IMR-90 (cell line): Measurements from ENCODE around the gene UEVLD. TPM values are rescaled to one million over a fixed set of nuclear protein-coding genes. Genes with fewer than 3 reads are reported as not detected.

Experiments
- ATAC-seq: fragments of 200-7000 bp; cut with Tn5 transposase; 2 replicates; pipeline ENCODE4 v1.9.1; 2020; ENCODE audit warnings: low read depth, mild to moderate bottlenecking, moderate library complexity
- BruUV-seq: library from RNA; stranded (reverse); fragments of 400-500 nt; replicated peaks from 2 replicates; lab custom pipeline; 2021; lab: Mats Ljungman, UMichigan
- CTCF ChIA-PET: fragments of 300-600 bp; formaldehyde crosslinking; extraction: SDS; loops from one replicate; lab custom pipeline; 2021; ENCODE audit warnings: antibody characterized with exemption; lab: Yijun Ruan, JAX
- POLR2A ChIA-PET: fragments of 300-600 bp; sonication (Branson Sonifier 250); formaldehyde crosslinking; loops from one replicate; lab custom pipeline; 2022; ENCODE audit warnings: antibody characterized with exemption; ENCODE audit not compliant: unreplicated experiment; lab: Charles Lee
- DNase-seq: peaks from one replicate; pipeline ENCODE4 v3.0.0; 2013
- H2AFZ ChIP-seq: replicated peaks from 2 replicates; pipeline ENCODE3; 2013; ENCODE audit warnings: low read length, mild to moderate bottlenecking; ENCODE audit not compliant: poor library complexity
- H2AK5ac ChIP-seq: 2 replicates; pipeline ENCODE4 v1.6.1; 2013; ENCODE audit warnings: low read depth, low read length, inconsistent platforms
- H2AK9ac ChIP-seq: replicated peaks from 2 replicates; pipeline ENCODE3; 2013; ENCODE audit warnings: mild to moderate bottlenecking, low read depth, low read length, moderate library complexity; ENCODE audit not compliant: poor library complexity
- H2BK120ac ChIP-seq: 2 replicates; pipeline ENCODE4 v1.6.1; 2013; ENCODE audit warnings: low read depth, low read length, inconsistent platforms
- H2BK15ac ChIP-seq: 3 replicates; pipeline ENCODE4 v1.6.1; 2013; ENCODE audit warnings: low read depth, low read length, inconsistent platforms
- H2BK20ac ChIP-seq: 2 replicates; pipeline ENCODE4 v1.6.1; 2013; ENCODE audit warnings: low read depth, mild to moderate bottlenecking, inconsistent platforms, low read length, moderate library complexity
- H2BK5ac ChIP-seq: 2 replicates; pipeline ENCODE4 v1.6.1; 2013; ENCODE audit warnings: mild to moderate bottlenecking, low read depth, low read length, inconsistent platforms; ENCODE audit not compliant: poor library complexity, severe bottlenecking
- H3K14ac ChIP-seq: replicated peaks from 2 replicates; pipeline ENCODE4 v1.6.1; 2013; ENCODE audit warnings: low read depth, low read length, inconsistent platforms
- H3K18ac ChIP-seq: 2 replicates; pipeline ENCODE4 v1.6.1; 2013; ENCODE audit warnings: low read depth, low read length, control low read depth
- H3K23ac ChIP-seq: 2 replicates; pipeline ENCODE4 v1.6.1; 2013; ENCODE audit warnings: low read depth, low read length, inconsistent platforms
- H3K27ac ChIP-seq: 2 replicates; pipeline ENCODE4 v1.5.1; 2013; ENCODE audit warnings: mild to moderate bottlenecking, control low read depth, low read length; ENCODE audit not compliant: insufficient read depth
- H3K27me3 ChIP-seq: 2 replicates; pipeline ENCODE4 v1.6.1; 2013; ENCODE audit warnings: low read length; ENCODE audit not compliant: control insufficient read depth, insufficient read depth
- H3K36me3 ChIP-seq: 2 replicates; pipeline ENCODE4 v1.6.1; 2013; ENCODE audit warnings: low read length, mixed read lengths; ENCODE audit not compliant: control insufficient read depth, insufficient read depth
- H3K4ac ChIP-seq: 2 replicates; pipeline ENCODE4 v1.6.1; 2013; ENCODE audit warnings: low read depth, low read length, inconsistent platforms
- H3K4me1 ChIP-seq: 2 replicates; pipeline ENCODE4 v1.6.1; 2013; ENCODE audit warnings: low read length, mixed read lengths; ENCODE audit not compliant: control insufficient read depth, insufficient read depth
- H3K4me2 ChIP-seq: 2 replicates; pipeline ENCODE4 v1.6.1; 2013; ENCODE audit warnings: low read depth, mild to moderate bottlenecking, control low read depth, low read length, moderate library complexity
- H3K4me3 ChIP-seq: 2 replicates; pipeline ENCODE4 v1.5.1; 2013; ENCODE audit warnings: low read depth, mild to moderate bottlenecking, control low read depth, low read length, moderate library complexity; ENCODE audit not compliant: insufficient read depth
- H3K56ac ChIP-seq: 2 replicates; pipeline ENCODE4 v1.6.1; 2013; ENCODE audit warnings: low read length, inconsistent platforms; ENCODE audit not compliant: insufficient read depth; ENCODE audit errors: extremely low read depth
- H3K79me1 ChIP-seq, 2 experiments: 2 replicates each; pipeline ENCODE4 v1.6.1; 2013; ENCODE audit warnings: low read length in 2 of 2, inconsistent platforms in 1 of 2, low read depth in 1 of 2
- H3K9ac ChIP-seq: 2 replicates; pipeline ENCODE4 v1.6.1; 2013; ENCODE audit warnings: low read depth, low read length, control low read depth
- H3K9me1 ChIP-seq: 2 replicates; pipeline ENCODE4 v1.6.1; 2013; ENCODE audit warnings: low read length, inconsistent platforms; ENCODE audit not compliant: insufficient read depth
- H3K9me3 ChIP-seq: 2 replicates; pipeline ENCODE4 v1.6.1; 2013; ENCODE audit warnings: low read length; ENCODE audit not compliant: control insufficient read depth, insufficient read depth
- H4K20me1 ChIP-seq: 2 replicates; pipeline ENCODE4 v1.6.1; 2013; ENCODE audit warnings: low read length, inconsistent platforms; ENCODE audit not compliant: insufficient read depth
- H4K5ac ChIP-seq: 2 replicates; pipeline ENCODE4 v1.6.1; 2013; ENCODE audit warnings: mild to moderate bottlenecking, low read depth, low read length, control low read depth
- H4K8ac ChIP-seq, 2 experiments: 2 replicates each; pipeline ENCODE4 v1.6.1; 2013; ENCODE audit warnings: low read depth in 2 of 2, low read length in 2 of 2, control low read depth in 1 of 2, inconsistent platforms in 1 of 2
- H4K91ac ChIP-seq: 2 replicates; pipeline ENCODE4 v1.6.1; 2013; ENCODE audit warnings: low read depth, low read length, inconsistent platforms; ENCODE audit not compliant: insufficient read depth
- BHLHE40 ChIP-seq: fragments of 150-350 bp; IDR thresholded peaks from 2 replicates; pipeline ENCODE4 v1.6.1; 2016; ENCODE audit warnings: mild to moderate bottlenecking, low read depth, low read length
- CEBPB ChIP-seq: IDR thresholded peaks from 2 replicates; pipeline ENCODE4 v1.6.1; 2012; ENCODE audit warnings: low read depth, low read length, improper control_type of control experiment
- CHD1 ChIP-seq: IDR thresholded peaks from 2 replicates; pipeline ENCODE4 v1.6.1; 2012; ENCODE audit warnings: low read depth, low read length, improper control_type of control experiment
- FOS ChIP-seq: fragments of 150-350 bp; IDR thresholded peaks from 2 replicates; pipeline ENCODE4 v1.6.1; 2016; ENCODE audit warnings: low read depth, low read length
- MAZ ChIP-seq: IDR thresholded peaks from 2 replicates; pipeline ENCODE4 v1.6.1; 2012; ENCODE audit warnings: low read depth, mild to moderate bottlenecking, low read length, improper control_type of control experiment, moderate library complexity, borderline replicate concordance
- MXI1 ChIP-seq: IDR thresholded peaks from 2 replicates; pipeline ENCODE4 v1.6.1; 2012; ENCODE audit warnings: low read depth, mild to moderate bottlenecking, low read length, moderate library complexity, borderline replicate concordance
- POLR2A ChIP-seq: IDR thresholded peaks from 2 replicates; pipeline ENCODE4 v1.6.1; 2012; ENCODE audit warnings: mild to moderate bottlenecking, low read depth, low read length
- RAD21 ChIP-seq: IDR thresholded peaks from 2 replicates; pipeline ENCODE4 v1.6.1; 2012; ENCODE audit warnings: low read length, improper control_type of control experiment
- RCOR1 ChIP-seq: IDR thresholded peaks from 2 replicates; pipeline ENCODE4 v1.6.1; 2012; ENCODE audit warnings: mild to moderate bottlenecking, low read length, improper control_type of control experiment; ENCODE audit not compliant: insufficient replicate concordance
- SMC3 ChIP-seq: fragments of 150-350 bp; IDR thresholded peaks from 2 replicates; pipeline ENCODE4 v1.6.1; 2016; ENCODE audit warnings: low read depth, mild to moderate bottlenecking, antibody characterized with exemption, low read length, moderate library complexity
- dilution Hi-C: fragments of 300-500 bp; cut with HindIII; formaldehyde crosslinking; loops from one replicate; pipeline ENCODE4 v1.14.3; 2018; ENCODE audit warnings: low sequenced_read_pairs; ENCODE audit not compliant: unreplicated experiment
- in situ Hi-C: fragments of 300-500 bp; cut with MboI; formaldehyde crosslinking; loops from 3 replicates; pipeline ENCODE4 v1.14.3; 2019; ENCODE audit warnings: low sequenced_read_pairs, inconsistent platforms, mixed read lengths
- intact Hi-C: fragments of 100-400 bp; cut with micrococcal nuclease; formaldehyde crosslinking; loops from 2 replicates; pipeline ENCODE4 v1.10.0; 2022
- polyA plus RNA-seq, 3 experiments: library from polyadenylated mRNA; depleted of rRNA; stranded (reverse); fragments of >200 nt; gene quantifications; 2 replicates each; pipeline ENCODE4 v1.2.3, GENCODE V29; 2012; ENCODE audit warnings: low replicate concordance in 1 of 3
- total RNA-seq: library from RNA; depleted of rRNA; stranded (reverse); fragments of >200 nt; gene quantifications from 2 replicates; pipeline ENCODE4 v1.2.3, GENCODE V29; 2012
- TF ChIP-seq, protein P1 (sequence below): conservative IDR thresholded peaks from 2 replicates; pipeline ENCODE4 v1.5.1; 2012; ENCODE audit warnings: mild to moderate bottlenecking, low read depth, low read length, improper control_type of control experiment
- TF ChIP-seq, protein P2 (sequence below): fragments of 150-350 bp; IDR thresholded peaks from 2 replicates; pipeline ENCODE4 v1.6.1; 2017; ENCODE audit warnings: mild to moderate bottlenecking, antibody characterized with exemption, low read length, low read depth
- TF ChIP-seq, protein P3 (sequence below): fragments of 150-350 bp; IDR thresholded peaks from 2 replicates; pipeline ENCODE4 v1.6.1; 2016; ENCODE audit warnings: low read depth, mild to moderate bottlenecking, low read length, moderate library complexity, borderline replicate concordance

Gene UEVLD
- total and polyA plus RNA-seq, 2 of the 4 experiments (the other 2 are of a cell fraction), result 13.8 to 29.2 TPM

DNA sequence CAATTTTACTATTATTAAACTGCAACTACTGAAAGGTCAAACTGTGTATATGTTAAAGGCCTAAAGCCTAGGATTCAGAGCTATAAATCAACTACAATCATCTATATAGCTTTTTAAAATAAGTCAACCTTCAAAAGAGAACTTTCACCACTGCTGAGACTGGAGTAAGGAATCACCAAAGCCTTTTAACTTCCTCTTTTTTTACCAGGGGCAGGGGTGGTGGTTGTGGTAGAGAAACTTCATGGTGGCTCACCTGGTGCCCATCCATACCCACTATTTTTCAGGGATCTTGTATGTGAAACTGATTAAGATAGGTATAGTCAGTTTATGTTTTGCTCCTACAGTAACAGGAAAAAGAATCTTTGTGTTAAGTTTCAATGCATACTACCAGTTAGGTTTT, 93.3 kb downstream of the UEVLD start:
- Histone ChIP-seq H3K4me3 (no peak overlapping the region), H2BK5ac (no peak overlapping the region), H3K4me2 (no peak overlapping the region), H4K5ac (no peak overlapping the region), H2BK20ac (no peak overlapping the region), H3K36me3 (peaks cover 21% of the 10 kb centered on the region), H2AK5ac (no peak overlapping the region), H3K4me1 (peaks cover 2% of the 10 kb centered on the region; the same call in 1 of the 2 replicates), H3K9me3 (no peaks in the 10 kb centered on the region), H4K20me1 (no peaks in the 10 kb centered on the region; the same call in 1 of the 2 replicates), H3K27me3 (no peaks in the 10 kb centered on the region), H3K56ac (no peak overlapping the region), H3K14ac (no peak overlapping the region), H3K27ac (no peak overlapping the region), H2BK120ac (no peak overlapping the region), H2AFZ (no peak overlapping the region), H3K18ac (no peak overlapping the region), H3K9ac (no peak overlapping the region), H2AK9ac (no peak overlapping the region), H3K4ac (no peak overlapping the region), H4K8ac (no peak overlapping the region), H3K9me1 (no peaks in the 10 kb centered on the region; the same call in 1 of the 2 replicates), H4K91ac (no peak overlapping the region), H3K23ac (no peak overlapping the region), H3K79me1 (peaks cover 9% of the 10 kb centered on the region in 2 experiments), H2BK15ac (no peak overlapping the region)
- dilution Hi-C loops, result no loop called here
- no TSS peak for BruUV-seq
- intact Hi-C loops, result no loop called here
- ChIA-PET POLR2A (no interaction called here), CTCF (interaction anchor here (0.7 kb wide), 1 partner anchor 9 kb away, joined by 5 read pairs; no protein-coding TSS in a partner anchor)
- TF ChIP-seq MAZ (no peak), SMC3 (no peak), POLR2A (no peak), CEBPB (no peak), RAD21 (no peak), BHLHE40 (no peak), MXI1 (no peak), RCOR1 (no peak), FOS (no peak), CHD1 (no peak)
- TF ChIP-seq, protein P1, sequence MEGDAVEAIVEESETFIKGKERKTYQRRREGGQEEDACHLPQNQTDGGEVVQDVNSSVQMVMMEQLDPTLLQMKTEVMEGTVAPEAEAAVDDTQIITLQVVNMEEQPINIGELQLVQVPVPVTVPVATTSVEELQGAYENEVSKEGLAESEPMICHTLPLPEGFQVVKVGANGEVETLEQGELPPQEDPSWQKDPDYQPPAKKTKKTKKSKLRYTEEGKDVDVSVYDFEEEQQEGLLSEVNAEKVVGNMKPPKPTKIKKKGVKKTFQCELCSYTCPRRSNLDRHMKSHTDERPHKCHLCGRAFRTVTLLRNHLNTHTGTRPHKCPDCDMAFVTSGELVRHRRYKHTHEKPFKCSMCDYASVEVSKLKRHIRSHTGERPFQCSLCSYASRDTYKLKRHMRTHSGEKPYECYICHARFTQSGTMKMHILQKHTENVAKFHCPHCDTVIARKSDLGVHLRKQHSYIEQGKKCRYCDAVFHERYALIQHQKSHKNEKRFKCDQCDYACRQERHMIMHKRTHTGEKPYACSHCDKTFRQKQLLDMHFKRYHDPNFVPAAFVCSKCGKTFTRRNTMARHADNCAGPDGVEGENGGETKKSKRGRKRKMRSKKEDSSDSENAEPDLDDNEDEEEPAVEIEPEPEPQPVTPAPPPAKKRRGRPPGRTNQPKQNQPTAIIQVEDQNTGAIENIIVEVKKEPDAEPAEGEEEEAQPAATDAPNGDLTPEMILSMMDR, result no peak
- TF ChIP-seq, protein P2, sequence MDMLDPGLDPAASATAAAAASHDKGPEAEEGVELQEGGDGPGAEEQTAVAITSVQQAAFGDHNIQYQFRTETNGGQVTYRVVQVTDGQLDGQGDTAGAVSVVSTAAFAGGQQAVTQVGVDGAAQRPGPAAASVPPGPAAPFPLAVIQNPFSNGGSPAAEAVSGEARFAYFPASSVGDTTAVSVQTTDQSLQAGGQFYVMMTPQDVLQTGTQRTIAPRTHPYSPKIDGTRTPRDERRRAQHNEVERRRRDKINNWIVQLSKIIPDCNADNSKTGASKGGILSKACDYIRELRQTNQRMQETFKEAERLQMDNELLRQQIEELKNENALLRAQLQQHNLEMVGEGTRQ, result no peak
- TF ChIP-seq, protein P3, sequence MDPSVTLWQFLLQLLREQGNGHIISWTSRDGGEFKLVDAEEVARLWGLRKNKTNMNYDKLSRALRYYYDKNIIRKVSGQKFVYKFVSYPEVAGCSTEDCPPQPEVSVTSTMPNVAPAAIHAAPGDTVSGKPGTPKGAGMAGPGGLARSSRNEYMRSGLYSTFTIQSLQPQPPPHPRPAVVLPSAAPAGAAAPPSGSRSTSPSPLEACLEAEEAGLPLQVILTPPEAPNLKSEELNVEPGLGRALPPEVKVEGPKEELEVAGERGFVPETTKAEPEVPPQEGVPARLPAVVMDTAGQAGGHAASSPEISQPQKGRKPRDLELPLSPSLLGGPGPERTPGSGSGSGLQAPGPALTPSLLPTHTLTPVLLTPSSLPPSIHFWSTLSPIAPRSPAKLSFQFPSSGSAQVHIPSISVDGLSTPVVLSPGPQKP, result no peak
- no peak for DNase-seq
- in situ Hi-C loops, result no loop called here
- ATAC-seq, result no peak
